GM19455 (cell line): ENCODE results near the gene MTSS2.
"Not testable (repeated sequence)": the region's sequence is repeated elsewhere in the genome, so short reads cannot be mapped to it uniquely, and the experiment has no call there.

Experiments used
- ATAC-seq: cut with Tn5 transposase; IDR thresholded peaks from one replicate; pipeline ENCODE4 v1.9.1; 2021; ENCODE audit not compliant: unreplicated experiment

Gene MTSS2

DNA sequence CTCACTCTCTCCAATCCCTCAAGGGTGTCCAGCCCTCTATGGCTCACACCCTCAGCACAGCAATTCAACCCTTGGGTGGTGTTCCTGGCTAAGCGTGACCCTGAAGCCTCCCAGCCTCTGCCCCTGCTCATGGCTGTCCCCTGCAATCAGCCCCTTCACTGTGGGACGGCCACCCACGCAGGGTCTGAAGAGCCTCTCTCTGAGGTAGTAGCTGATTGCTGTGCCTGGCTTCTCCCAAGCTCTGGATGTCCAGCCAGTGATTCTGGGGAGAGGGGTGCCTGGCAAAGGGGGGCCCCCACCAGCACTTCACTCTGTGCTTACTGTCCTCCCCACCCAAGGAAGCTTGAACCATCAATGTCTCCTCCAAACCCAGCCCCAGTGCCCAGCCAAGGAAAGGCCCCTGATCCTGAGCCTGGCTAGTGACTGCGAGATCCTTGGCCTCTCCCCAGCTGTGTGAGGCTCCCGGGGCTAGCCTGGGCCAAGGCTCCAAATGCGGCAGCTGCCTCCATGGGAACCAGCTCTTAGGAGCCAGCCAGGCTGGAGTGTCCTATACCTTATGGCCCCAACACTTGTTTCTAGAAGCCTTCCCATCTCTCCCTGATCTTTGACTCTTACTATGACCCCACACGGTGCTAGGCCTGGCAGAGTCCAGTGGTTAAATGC is 9.9 kb downstream of the MTSS2 start:
- ATAC-seq: no peak

DNA sequence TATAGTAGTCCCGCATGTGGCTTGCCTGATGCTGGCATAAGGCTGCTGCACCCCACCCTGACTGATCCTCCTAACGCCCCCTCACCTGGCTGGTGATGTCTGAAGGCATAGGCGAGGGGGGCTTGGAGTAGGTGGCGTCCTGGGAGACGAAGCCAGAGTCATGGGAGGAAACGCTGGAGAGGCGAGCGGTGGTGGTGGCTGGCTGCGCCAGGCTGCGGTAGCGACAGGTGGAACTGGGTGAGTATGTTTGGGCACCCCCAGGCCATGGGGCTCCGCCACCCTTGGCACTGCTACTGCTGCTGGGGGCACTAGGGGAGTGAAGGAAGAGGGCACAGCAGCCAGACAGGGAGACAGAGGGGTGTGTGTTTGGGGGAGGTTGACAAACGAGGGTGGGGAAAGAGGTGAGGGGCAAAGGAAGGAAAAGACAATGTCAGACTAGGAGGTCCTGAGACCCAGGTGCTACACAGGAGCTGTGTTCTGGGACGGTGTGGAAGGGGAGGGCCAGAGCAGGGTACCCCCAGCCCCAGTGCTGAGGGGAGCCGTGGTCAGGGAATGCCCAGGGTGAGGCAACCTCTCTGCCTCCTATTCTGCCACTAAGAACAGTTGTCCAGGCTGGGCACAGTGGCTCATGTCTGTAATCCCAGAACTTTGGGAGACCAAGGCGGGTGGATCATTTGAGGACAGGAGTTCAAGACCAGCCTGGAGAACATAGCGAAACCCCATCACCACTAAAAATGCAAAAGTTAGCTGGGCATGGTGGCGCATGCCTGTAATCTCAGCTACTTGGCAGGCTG is 11.4 kb downstream of the MTSS2 start:
- no peak for ATAC-seq

DNA sequence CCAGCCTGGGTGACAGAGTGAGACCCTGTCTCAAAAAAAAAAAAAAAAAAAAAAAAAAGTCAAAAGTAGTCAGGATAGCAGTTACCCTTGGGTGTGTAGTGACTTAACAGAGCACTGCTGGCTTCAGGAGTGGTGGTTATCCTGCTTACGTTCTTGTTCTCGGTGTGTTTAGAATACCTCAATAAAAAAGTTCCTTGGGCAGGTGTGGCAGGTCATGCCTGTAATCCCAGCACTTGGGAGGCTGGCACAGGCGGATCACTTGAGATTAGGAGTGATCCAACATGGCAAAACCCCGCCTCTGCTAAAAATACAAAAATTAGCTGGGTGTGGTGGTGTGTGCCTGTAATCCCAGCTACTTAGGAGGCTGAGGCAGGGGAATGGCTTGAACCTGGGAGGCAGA is 14.9 kb downstream of the MTSS2 start:
- not testable (repeated sequence) for ATAC-seq

DNA sequence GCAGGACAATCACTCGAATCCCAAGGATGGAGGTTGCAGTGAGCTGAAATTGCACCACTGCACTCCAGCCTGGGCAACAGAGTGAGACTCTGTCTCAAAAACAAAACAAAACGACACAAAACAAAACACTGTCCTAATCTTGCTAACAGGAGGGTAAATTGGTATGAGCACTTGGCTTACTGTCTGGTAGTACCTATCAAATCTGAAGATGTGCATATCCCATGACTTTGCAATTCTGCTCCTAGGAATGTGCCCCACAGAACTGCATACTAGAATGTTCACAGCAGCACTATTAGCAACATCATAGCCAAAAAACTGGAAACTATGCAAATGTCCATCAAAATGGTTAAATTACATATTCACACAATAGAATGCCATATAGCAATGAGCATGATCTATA is 15.7 kb downstream of the MTSS2 start:
- no peak for ATAC-seq

DNA sequence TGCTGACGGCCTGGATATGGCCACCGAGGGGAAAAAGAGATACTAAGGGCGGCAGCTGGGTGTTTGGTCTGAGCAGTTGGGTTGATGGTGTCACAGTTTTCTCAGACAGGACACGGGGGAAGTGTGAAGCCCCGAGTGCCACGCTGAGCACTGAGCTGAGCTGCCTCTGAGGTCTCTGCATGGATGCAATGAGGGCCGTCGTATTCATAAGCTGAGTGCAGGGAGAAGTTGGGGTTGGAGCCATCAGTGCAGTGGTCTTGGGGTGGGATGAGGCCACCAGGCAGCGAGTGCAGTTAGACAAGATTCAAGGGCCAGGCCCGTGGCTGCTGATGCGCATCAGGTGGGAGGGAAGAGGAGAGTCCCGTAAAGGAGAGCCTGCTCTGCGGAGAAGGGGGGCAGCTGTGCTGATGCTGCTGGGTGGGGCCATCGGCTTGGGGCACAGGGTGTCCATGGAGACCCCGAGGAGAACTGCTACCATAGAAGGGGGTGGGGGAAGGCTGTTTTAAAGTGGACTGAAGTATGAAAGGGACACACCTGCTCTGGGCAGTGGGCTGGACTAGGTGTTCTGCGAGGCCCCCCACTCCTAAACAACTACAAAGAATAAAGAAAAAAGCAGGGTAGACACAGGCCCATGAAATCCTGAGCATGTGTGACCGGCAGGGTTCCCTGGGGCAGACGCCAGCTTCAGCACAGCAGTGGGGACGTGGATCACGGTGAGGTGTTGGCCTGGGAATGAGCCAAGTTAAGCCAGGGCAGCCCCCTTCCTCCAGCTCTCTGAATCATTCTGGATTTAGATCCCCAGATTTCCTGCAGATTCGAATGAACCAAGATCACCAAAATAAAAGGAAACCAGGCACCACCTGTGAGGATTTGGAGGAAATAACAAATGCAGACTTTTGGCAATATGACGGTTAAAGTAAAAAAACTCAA is 19.8 kb downstream of the MTSS2 start:
- no peak for ATAC-seq

DNA sequence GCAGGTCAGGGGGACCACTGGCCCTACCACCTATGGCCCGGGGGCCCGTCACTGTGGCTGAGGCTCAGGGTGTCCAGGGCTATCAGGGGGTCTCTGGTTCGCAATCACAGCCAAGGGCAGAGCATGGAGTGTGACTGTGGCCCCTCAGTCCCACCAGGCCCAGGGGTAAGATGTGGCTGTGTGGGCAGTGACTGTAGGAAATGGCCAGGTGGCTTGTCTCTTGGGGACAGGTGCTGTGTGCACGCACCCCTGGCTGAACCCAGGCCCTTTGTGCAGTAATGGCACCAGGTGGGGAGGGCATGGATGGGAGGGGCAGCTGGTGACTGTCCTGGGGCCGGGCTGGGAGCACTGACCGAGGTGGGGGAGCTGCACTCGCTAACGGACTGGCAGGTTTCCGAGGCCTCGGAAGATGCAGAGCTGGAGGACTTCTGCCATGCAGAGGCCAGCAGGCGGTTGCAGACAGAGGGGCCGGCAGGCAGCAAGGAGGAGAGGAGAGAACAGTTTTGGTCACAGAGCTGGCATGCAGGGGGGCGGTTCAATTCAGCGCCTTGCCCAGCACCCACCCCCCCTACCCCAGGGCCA is 20.6 kb downstream of the MTSS2 start:
- ATAC-seq: no peak

DNA sequence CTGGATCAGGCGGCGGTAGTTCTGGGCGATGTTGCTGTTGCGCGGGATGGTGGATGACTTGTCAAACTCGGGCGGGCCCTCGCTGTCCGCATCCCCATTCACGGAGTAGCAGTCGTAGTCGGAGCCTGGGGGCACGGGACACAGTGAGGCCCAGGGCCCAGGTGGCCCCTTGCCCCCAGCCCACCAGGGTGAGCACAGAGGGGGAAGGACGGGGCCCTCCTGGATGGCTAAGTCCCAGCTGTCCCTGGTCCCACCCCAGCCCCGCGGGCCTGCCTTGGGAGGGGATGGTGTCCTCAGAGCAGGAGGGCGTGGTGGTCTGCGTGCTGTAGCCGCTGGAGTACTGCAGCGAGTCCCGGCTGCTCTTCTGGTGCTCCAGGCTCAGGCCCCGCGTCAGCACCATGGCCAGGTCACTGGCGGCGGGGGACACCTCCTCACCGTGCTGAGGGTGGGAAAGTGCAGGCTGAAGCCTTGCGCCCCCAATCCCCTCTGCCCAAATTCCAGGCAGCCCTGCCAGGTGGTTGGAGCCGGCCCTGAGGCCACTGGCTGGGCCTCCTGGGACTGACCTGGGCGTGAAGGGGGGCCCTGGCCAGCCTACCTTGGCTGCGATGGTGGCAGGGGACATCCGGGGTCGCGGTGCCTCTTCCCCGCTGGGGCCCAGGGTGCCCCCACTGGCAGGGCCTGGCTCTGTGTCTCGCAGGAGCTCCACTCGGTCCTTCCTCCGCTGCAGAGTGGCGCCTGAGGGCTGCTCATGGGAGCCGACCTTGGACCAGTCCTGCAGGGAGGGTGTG is 21.3 kb downstream of the MTSS2 start:
- ATAC-seq: no peak

DNA sequence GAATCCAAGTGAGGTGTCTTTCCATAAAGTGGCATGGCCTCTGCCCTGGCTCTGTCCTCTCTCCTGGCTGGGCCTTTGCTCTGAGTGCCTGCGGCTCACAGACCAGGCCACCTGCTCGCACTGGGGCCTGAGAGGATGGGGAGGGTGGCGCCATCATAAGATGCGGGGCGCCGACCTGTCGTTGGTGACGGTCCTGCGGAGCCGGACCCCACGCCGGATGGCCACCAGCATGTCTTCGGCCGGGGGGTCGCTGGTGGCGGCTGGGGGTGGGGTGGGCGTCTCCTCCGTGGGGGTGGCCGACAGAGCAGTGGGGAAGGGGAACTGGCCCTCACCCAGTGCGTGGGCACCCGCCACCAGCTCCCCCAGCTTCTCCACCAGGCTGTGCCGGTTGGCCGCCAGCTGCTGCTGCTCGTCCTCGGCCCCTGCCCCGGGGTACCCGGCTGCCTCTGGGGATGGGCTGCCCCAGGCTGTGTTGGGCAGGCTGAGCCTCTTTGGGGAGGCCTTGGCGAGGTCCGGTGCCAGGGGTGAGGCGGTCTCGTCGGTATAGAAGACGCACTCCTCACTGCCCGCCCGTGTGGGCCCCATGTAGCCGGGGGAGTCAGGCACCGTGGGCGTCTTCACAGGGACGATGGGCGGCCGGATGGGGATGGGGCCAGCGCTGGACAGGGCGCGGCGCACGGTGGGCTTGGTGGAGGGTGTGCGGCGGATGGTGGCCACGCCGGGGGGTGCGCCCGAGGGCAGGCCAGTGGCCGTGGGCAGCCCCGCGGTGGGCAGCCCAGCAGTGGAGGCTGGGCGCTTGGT is 22.1 kb downstream of the MTSS2 start:
- no peak for ATAC-seq

DNA sequence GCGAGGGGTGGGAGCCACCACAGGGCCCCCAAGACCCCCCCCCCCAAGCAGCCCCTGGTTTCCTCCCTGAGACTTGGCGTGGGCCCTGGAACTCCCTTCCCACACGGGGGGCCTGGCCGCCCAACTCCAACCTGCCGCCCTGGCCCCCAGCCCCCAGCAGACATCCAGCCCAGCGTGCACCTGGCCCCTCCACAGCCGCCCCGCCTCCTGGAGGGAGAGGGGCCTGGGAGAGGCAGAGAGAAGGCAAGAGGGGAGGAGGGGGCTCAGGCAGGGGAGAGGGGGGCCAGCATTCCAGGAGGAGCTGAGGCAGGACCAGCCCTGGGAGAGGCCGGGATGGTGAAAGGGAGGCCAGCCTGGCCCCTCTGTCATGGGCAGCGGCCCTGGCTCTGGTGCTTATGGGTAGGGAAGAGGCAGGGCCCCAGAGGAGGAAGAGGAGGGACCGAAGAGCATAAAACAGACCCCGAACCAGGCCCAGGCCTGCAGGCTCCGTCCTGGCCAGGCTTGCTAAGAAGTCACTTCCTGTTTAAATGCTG is 22.8 kb downstream of the MTSS2 start:
- no peak for ATAC-seq

DNA sequence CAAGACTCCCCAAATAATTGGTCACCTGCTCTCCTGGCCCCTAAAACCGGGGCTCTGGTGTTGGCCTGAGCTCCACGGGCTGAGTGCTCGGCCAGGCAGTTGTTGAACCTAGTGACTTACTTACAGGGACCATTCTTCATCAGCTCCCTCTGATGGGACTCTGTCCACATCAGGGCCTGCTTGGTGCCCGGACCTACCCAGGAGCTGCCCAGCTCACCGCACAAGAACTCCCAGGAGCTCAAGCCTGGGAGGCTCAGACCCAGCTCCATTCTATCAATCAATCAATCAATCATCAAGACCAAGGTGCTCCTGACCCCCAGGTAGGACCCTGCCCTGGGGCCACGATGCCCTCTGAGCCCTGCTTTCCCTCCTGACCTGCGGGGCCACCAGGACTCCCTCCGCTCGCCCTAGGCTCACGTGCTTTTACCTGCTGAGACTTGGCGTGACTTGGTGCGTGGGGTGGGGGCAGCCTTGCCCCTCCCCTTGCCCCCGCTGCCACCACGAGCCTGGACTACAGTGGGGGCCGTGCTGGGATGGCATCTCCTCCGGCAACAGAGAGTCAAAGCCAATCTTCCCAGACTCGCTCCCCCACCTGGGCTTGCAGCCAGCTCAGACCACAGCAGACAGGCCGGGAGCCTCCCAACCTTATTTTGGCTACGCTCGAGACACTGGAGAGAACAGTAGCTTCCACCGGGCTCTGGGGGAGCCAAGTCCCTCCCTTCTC is 23.8 kb downstream of the MTSS2 start:
- ATAC-seq: no peak

DNA sequence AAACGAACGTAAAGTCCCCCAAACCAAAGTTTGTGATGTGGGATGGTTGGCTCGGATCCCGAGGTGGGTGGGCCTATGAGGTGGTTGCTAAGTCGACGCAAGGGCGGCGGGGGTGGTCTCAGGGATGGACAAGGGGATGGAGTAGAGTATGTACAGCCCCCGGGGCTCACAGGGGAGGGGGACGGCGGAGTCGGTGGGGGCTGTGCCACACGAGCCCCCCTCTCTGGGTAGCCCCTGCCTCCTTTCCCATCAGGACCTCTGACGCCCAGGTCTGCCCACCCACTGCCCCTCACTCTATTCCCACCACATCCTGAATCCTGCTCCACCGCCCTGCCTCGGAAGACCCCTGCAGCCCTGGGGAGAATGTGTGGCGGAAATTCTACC is 24.3 kb downstream of the MTSS2 start:
- no peak for ATAC-seq

DNA sequence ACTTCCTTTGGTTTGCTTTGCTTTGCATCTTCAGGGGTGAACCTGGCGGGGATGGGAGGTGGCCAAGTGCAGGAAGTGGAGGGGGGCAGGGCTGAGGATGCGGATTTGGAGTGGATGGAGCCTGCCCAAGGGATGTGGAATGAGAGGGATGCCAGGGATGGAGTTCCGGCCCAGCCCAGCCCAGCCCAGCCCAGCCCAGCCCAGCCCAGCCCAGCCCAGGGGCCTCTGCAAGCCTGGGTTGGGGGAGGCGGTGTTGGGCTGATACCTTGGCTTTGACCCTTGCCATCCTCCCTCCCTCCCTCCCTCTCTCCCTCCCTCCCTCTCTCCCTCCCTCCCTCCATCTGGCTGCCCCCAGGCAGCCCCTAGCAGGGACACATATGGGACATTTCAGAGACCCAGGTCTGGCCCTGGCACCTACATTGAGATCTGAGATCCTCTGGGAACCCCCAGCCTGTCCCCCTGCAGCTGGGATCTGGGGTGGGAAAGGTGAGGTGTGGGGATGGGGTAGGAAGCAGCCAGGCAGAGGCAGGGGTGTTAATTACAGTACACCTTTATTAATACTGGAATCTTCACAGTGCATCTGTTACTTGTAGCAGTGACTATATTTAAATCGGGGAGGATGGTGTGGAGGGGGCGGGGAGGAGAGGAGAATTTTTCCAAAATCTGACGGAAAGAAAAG is 25.0 kb downstream of the MTSS2 start:
- no peak for ATAC-seq

DNA sequence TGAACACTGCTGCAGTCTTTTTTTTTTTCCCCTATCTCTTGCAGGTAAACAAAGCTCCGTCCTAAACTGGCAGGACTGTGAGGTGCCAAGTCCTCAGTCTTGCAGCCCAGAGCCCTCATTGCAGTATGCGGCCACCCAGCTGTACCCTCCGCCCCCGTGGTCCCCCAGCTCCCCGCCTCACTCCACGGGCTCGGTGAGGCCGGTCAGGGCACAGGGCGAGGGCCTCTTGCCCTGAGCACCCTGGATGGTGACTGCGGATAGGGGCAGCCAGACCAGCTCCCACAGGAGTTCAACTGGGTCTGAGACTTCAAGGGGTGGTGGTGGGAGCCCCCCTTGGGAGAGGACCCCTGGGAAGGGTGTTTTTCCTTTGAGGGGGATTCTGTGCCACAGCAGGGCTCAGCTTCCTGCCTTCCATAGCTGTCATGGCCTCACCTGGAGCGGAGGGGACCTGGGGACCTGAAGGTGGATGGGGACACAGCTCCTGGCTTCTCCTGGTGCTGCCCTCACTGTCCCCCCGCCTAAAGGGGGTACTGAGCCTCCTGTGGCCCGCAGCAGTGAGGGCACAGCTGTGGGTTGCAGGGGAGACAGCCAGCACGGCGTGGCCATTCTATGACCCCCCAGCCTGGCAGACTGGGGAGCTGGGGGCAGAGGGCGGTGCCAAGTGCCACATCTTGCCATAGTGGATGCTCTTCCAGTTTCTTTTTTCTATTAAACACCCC is 25.7 kb downstream of the MTSS2 start:
- ATAC-seq: no peak

DNA sequence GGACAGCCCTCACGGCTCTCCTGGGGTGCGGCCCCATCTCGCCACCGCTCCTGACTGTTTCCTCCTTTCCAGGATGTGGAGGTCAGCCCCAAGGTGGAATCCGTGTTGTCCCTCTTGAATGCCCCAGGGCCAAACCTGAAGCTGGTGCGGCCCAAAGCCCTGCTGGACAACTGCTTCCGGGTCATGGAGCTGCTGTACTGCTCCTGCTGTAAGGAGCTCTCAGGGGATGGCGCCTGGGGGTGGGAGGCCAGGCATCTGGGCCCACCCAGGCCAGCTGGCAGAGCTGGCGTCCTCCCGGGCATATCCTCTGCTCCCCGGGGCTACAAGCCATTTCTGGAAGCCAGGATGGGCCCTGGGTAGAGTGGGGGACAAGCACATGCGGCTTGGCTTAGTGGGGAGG is 26.3 kb downstream of the MTSS2 start:
- ATAC-seq: no peak

DNA sequence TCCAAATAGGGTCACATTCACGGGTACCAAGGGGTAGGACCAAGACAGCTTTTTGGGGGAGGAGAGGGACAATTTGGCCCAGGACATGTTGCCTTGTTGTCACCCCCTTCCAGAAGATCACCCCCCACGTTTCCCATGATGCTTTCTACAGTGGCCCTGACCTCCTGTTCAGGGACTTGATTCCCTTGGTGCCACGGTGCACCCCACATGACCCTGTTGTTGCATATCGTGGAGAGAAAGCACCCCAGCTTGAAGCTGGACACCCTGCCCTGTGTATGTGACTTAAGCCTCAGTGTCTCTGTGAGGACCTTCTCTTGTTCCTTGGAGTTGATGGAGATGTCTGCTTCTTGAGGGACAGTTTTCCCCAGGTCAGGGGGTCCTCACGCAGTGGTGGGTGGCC is 26.9 kb downstream of the MTSS2 start:
- no peak for ATAC-seq

DNA sequence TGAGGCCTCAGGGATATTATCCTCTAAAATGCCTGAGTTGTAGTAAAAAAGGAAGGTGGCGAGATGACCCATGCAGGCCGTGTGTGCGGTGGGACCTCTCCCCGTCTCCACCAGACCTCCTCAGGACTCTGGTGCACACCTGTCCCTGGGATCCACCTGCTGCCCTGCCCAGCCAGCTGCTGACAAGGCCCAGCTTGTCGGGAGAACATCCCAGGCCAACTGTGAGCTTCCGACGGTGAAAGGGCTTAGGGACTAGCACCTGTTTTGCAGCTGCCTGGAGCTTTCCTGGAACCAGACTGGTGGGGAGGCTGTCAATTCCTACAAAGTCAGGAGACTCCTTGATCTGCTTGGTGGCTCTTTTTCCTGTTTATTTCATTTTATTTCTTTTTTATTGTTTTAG is 27.9 kb downstream of the MTSS2 start:
- ATAC-seq: no peak

DNA sequence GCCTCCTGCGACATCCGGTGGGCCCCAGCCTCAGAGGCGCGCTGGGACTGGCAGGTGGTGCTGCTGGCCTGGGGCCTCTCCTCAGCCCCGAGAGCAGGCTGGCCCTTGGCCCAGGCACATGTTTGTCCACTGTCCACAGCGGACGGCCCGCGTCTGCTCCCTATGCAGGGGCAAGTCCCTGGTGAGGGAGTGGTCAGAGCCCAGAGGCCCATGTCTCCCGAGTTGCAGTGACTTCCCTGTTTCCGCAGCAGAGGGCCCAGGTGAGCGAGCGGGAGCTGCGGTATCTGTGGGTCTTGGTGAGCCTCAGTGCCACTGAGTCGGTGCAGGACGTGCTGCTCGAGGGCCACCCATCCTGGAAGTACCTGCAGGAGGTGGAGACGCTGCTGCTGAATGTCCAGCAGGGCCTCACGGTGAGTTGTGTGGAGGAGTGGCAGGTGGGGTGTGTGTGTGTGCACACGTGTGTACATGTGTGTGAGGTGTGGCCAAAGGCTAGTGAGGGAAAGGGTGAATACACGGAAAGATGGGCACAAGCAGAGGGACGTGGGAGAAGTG is 29.1 kb downstream of the MTSS2 start:
- ATAC-seq: no peak
